HEK293T (cell line): Measurements from ENCODE around the gene MFSD6L.

Source experiments
- CTCF ChIA-PET: fragments of 350-600 bp; formaldehyde crosslinking; extraction: SDS; loops from one replicate; lab custom pipeline; 2021; ENCODE audit warnings: antibody characterized with exemption, inconsistent platforms; lab: Yijun Ruan, JAX
- POLR2A ChIA-PET: fragments of 350-600 bp; formaldehyde crosslinking; extraction: SDS; loops from one replicate; lab custom pipeline; 2020; ENCODE audit warnings: antibody characterized with exemption, inconsistent platforms; lab: Yijun Ruan, JAX
- DNase-seq: peaks from one replicate; pipeline ENCODE4 v3.0.0; 2012; ENCODE audit warnings: mixed read lengths; ENCODE audit errors: extremely low spot score
- ARNT ChIP-seq: fragments of 450-650 bp; IDR thresholded peaks from 2 replicates; pipeline ENCODE4 v1.6.1; 2017; ENCODE audit warnings: mild to moderate bottlenecking
- BHLHE40 ChIP-seq: fragments of 450-650 bp; IDR thresholded peaks from 2 replicates; pipeline ENCODE4 v1.6.1; 2016; ENCODE audit warnings: mild to moderate bottlenecking, moderate library complexity, borderline replicate concordance
- CTBP1 ChIP-seq: fragments of 450-650 bp; IDR thresholded peaks from 2 replicates; pipeline ENCODE4 v1.6.1; 2016; ENCODE audit warnings: borderline replicate concordance
- ELF4 ChIP-seq: fragments of 450-650 bp; IDR thresholded peaks from 2 replicates; pipeline ENCODE4 v1.6.1; 2017; ENCODE audit warnings: antibody characterized with exemption
- FOXA1 ChIP-seq: fragments of 450-650 bp; IDR thresholded peaks from 2 replicates; pipeline ENCODE4 v1.6.1; 2016; ENCODE audit warnings: mild to moderate bottlenecking
- FOXK2 ChIP-seq: fragments of 450-650 bp; IDR thresholded peaks from 2 replicates; pipeline ENCODE4 v1.6.1; 2016; ENCODE audit warnings: mild to moderate bottlenecking
- FOXM1 ChIP-seq: fragments of 450-650 bp; IDR thresholded peaks from 2 replicates; pipeline ENCODE4 v1.6.1; 2017; ENCODE audit warnings: mild to moderate bottlenecking, borderline replicate concordance
- HDGF ChIP-seq: fragments of 450-650 bp; IDR thresholded peaks from 2 replicates; pipeline ENCODE4 v1.6.1; 2017; ENCODE audit warnings: antibody characterized with exemption, borderline replicate concordance
- L3MBTL2 ChIP-seq: fragments of 450-650 bp; conservative IDR thresholded peaks from 2 replicates; pipeline ENCODE4 v1.6.1; 2016; ENCODE audit warnings: mild to moderate bottlenecking
- LEF1 ChIP-seq: fragments of 450-650 bp; IDR thresholded peaks from 2 replicates; pipeline ENCODE4 v1.6.1; 2017; ENCODE audit warnings: mild to moderate bottlenecking, borderline replicate concordance
- NFRKB ChIP-seq: fragments of 450-650 bp; IDR thresholded peaks from 2 replicates; pipeline ENCODE4 v1.6.1; 2016; ENCODE audit warnings: mild to moderate bottlenecking, moderate library complexity
- PKNOX1 ChIP-seq: fragments of 450-650 bp; IDR thresholded peaks from 2 replicates; pipeline ENCODE4 v1.6.1; 2016
- SP1 ChIP-seq: fragments of 450-650 bp; IDR thresholded peaks from 2 replicates; pipeline ENCODE4 v1.6.1; 2017
- SUZ12 ChIP-seq: fragments of 450-650 bp; IDR thresholded peaks from 2 replicates; pipeline ENCODE4 v1.6.1; 2016; ENCODE audit warnings: mild to moderate bottlenecking
- TARDBP ChIP-seq: fragments of 450-650 bp; IDR thresholded peaks from 2 replicates; pipeline ENCODE4 v1.6.1; 2016
- ZNF384 ChIP-seq: fragments of 450-650 bp; IDR thresholded peaks from 2 replicates; pipeline ENCODE4 v1.6.1; 2016

MFSD6L gene

GRCh38 chr17:8841844-8842243 is 42.7 kb upstream of the MFSD6L start:
- TF ChIP-seq ZNF384: no peak
- TF ChIP-seq NFRKB: no peak
- TF ChIP-seq LEF1: no peak
- no peak for TF ChIP-seq ARNT
- no peak for TF ChIP-seq BHLHE40
- TF ChIP-seq FOXM1: no peak
- no peak for TF ChIP-seq HDGF
- CTCF ChIA-PET: interaction anchor here (1.7 kb wide), 1 partner anchor 9 kb away, joined by 7 read pairs; no protein-coding TSS in a partner anchor
- no peak for DNase-seq
- POLR2A ChIA-PET: interaction anchor here (1.0 kb wide), 1 partner anchor 458 kb away, joined by 3 read pairs; no protein-coding TSS in a partner anchor

GRCh38 chr17:8839410-8839935 is 40.3 kb upstream of the MFSD6L start:
- ChIA-PET POLR2A (no interaction called here), CTCF (no interaction called here)
- DNase-seq: no peak
- no peak for TF ChIP-seq BHLHE40
- TF ChIP-seq NFRKB: no peak
- TF ChIP-seq CTBP1: no peak
- TF ChIP-seq L3MBTL2: no peak
- no peak for TF ChIP-seq FOXA1
- no peak for TF ChIP-seq ARNT
- no peak for TF ChIP-seq LEF1
- TF ChIP-seq FOXM1: no peak
- no peak for TF ChIP-seq PKNOX1
- no peak for TF ChIP-seq SUZ12
- TF ChIP-seq FOXK2: no peak
- TF ChIP-seq ZNF384: no peak

GRCh38 chr17:8838551-8839095 is 39.5 kb upstream of the MFSD6L start:
- TF ChIP-seq FOXK2 (no peak), TARDBP (no peak), CTBP1 (no peak), LEF1 (no peak), ARNT (no peak), ZNF384 (no peak)
- no peak for DNase-seq
- CTCF ChIA-PET: no interaction called here

GRCh38 chr17:8837563-8838075 is 38.5 kb upstream of the MFSD6L start:
- POLR2A ChIA-PET: no interaction called here
- CTCF ChIA-PET: interaction anchor here (0.7 kb wide), 1 partner anchor 157 kb away, joined by 3 read pairs; no protein-coding TSS in a partner anchor
- no peak for DNase-seq
- TF ChIP-seq TARDBP: no peak
- TF ChIP-seq NFRKB: no peak
- TF ChIP-seq PKNOX1: no peak
- TF ChIP-seq ZNF384: no peak
- no peak for TF ChIP-seq HDGF
- no peak for TF ChIP-seq SUZ12
- no peak for TF ChIP-seq SP1
- TF ChIP-seq BHLHE40: no peak
- TF ChIP-seq ELF4: no peak
- no peak for TF ChIP-seq CTBP1
- no peak for TF ChIP-seq LEF1
- no peak for TF ChIP-seq FOXK2
- TF ChIP-seq L3MBTL2: no peak
- no peak for TF ChIP-seq FOXA1
- TF ChIP-seq FOXM1: no peak
- no peak for TF ChIP-seq ARNT

More at GRCh38 chr17:8838551-8839095, 39.5 kb upstream of the MFSD6L start:
- POLR2A ChIA-PET: no interaction called here

GRCh38 chr17:8836821-8837562 is 37.8 kb upstream of the MFSD6L start:
- TF ChIP-seq PKNOX1: no peak
- no peak for TF ChIP-seq HDGF
- no peak for TF ChIP-seq BHLHE40
- TF ChIP-seq ELF4: no peak
- no peak for TF ChIP-seq NFRKB
- no peak for TF ChIP-seq FOXA1
- TF ChIP-seq TARDBP: no peak
- TF ChIP-seq CTBP1: no peak
- ChIA-PET CTCF (interaction anchor here (0.7 kb wide), 1 partner anchor 156 kb away, joined by 3 read pairs; no protein-coding TSS in a partner anchor), POLR2A (no interaction called here)
- DNase-seq: no peak
